GM23338 (cell line): ENCODE results near the gene TCF7L1. TPM values are rescaled to one million over a fixed set of nuclear protein-coding genes. Genes with fewer than 3 reads are reported as not detected.

Source experiments
- ATAC-seq: fragments of 200-7000 bp; cut with Tn5 transposase; 3 replicates; pipeline ENCODE4 v1.9.1; 2020
- DNase-seq: peaks from one replicate; pipeline ENCODE4 v3.0.0-alpha.2; 2015; ENCODE audit warnings: low spot score
- H2AFZ ChIP-seq: fragments of 200-600 bp; sonication (generic); 2 replicates; pipeline ENCODE4 v1.8.0; 2016; ENCODE audit warnings: antibody characterized with exemption, mild to moderate bottlenecking, moderate library complexity
- H3F3A ChIP-seq: fragments of 200-600 bp; sonication (generic); replicated peaks from 2 replicates; pipeline ENCODE4 v1.8.0; 2017; ENCODE audit warnings: antibody characterized with exemption, mixed run types, low read depth
- H3K27ac ChIP-seq: fragments of 200-600 bp; sonication (generic); 2 replicates; pipeline ENCODE4 v1.6.1; 2016; ENCODE audit warnings: low read depth
- H3K27me3 ChIP-seq: fragments of 200-600 bp; sonication (generic); 2 replicates; pipeline ENCODE4 v1.8.0; 2016; ENCODE audit warnings: mild to moderate bottlenecking, mixed run types, moderate library complexity; ENCODE audit not compliant: insufficient read depth
- H3K36me3 ChIP-seq: fragments of 200-600 bp; sonication (generic); 2 replicates; pipeline ENCODE4 v1.8.0; 2016; ENCODE audit warnings: mild to moderate bottlenecking; ENCODE audit not compliant: insufficient read depth
- H3K4me1 ChIP-seq: fragments of 200-600 bp; sonication (generic); 2 replicates; pipeline ENCODE4 v1.8.0; 2016; ENCODE audit warnings: mild to moderate bottlenecking, moderate library complexity; ENCODE audit not compliant: insufficient read depth
- H3K4me2 ChIP-seq: fragments of 200-600 bp; sonication (generic); 2 replicates; pipeline ENCODE4 v1.7.1; 2017; ENCODE audit warnings: mixed run types
- H3K4me3 ChIP-seq: fragments of 200-600 bp; sonication (generic); 2 replicates; pipeline ENCODE4 v1.6.1; 2016; ENCODE audit warnings: mixed run types
- H3K79me2 ChIP-seq: fragments of 200-600 bp; sonication (generic); replicated peaks from 2 replicates; pipeline ENCODE4 v1.8.0; 2017; ENCODE audit warnings: mild to moderate bottlenecking; ENCODE audit not compliant: insufficient read depth
- H3K9me2 ChIP-seq: fragments of 200-600 bp; sonication (generic); 2 replicates; pipeline ENCODE4 v1.8.0; 2017; ENCODE audit not compliant: insufficient read depth
- H4K20me1 ChIP-seq: fragments of 200-600 bp; sonication (generic); replicated peaks from 2 replicates; pipeline ENCODE4 v1.8.0; 2017; ENCODE audit warnings: mild to moderate bottlenecking; ENCODE audit not compliant: insufficient read depth
- H3K27ac Mint-ChIP-seq: 2 replicates; pipeline ENCODE4 v1.8.0; 2020; ENCODE audit warnings: inconsistent platforms, mild to moderate bottlenecking, moderate library complexity, mixed read lengths
- H3K27me3 Mint-ChIP-seq: 3 replicates; pipeline ENCODE4 v1.8.0; 2022; ENCODE audit warnings: low read depth, mild to moderate bottlenecking, moderate library complexity, mixed read lengths, inconsistent platforms; ENCODE audit not compliant: insufficient read depth, poor library complexity
- H3K36me3 Mint-ChIP-seq: 3 replicates; pipeline ENCODE4 v1.8.0; 2021; ENCODE audit warnings: low read depth, mild to moderate bottlenecking, inconsistent platforms, moderate library complexity, mixed read lengths
- H3K4me1 Mint-ChIP-seq: 3 replicates; pipeline ENCODE4 v1.8.0; 2020; ENCODE audit warnings: mild to moderate bottlenecking, inconsistent platforms, mixed read lengths
- H3K4me3 Mint-ChIP-seq: 3 replicates; pipeline ENCODE4 v1.8.0; 2021; ENCODE audit warnings: moderate library complexity, mild to moderate bottlenecking, inconsistent platforms, mixed read lengths
- H3K9me3 Mint-ChIP-seq: 3 replicates; pipeline ENCODE4 v1.8.0; 2020; ENCODE audit warnings: moderate library complexity, mild to moderate bottlenecking, inconsistent platforms, mixed read lengths
- CREB1 ChIP-seq: fragments of 250-450 bp; sonication (Bioruptor Pico); IDR thresholded peaks from 2 replicates; pipeline ENCODE4 v1.5.0; 2020; ENCODE audit warnings: low read depth, mild to moderate bottlenecking, moderate library complexity
- EZH2 ChIP-seq: fragments of 200-600 bp; sonication (generic); IDR thresholded peaks from one replicate; pipeline ENCODE4 v1.8.0; 2017; ENCODE audit warnings: antibody characterized with exemption, mild to moderate bottlenecking, low read depth; ENCODE audit not compliant: unreplicated experiment
- EZH2phosphoT487 ChIP-seq: fragments of 200-600 bp; sonication (generic); IDR thresholded peaks from one replicate; pipeline ENCODE4 v1.8.1; 2018; ENCODE audit warnings: antibody characterized with exemption; ENCODE audit not compliant: unreplicated experiment
- JUNB ChIP-seq: IDR thresholded peaks from one replicate; pipeline ENCODE4 v1.6.1; 2016; ENCODE audit warnings: antibody characterized with exemption; ENCODE audit not compliant: unreplicated experiment
- NANOG ChIP-seq: IDR thresholded peaks from 2 replicates; pipeline ENCODE4 v1.6.1; 2016; ENCODE audit warnings: antibody characterized with exemption, borderline replicate concordance
- POLR2AphosphoS5 ChIP-seq: IDR thresholded peaks from 2 replicates; pipeline ENCODE4 v1.6.1; 2016; ENCODE audit warnings: antibody characterized with exemption, low read depth
- STAT1 ChIP-seq: IDR thresholded peaks from one replicate; pipeline ENCODE4 v1.6.1; 2016; ENCODE audit warnings: antibody characterized with exemption; ENCODE audit not compliant: unreplicated experiment
- ZNF114 ChIP-seq: fragments of 250-450 bp; sonication (Bioruptor Pico); IDR thresholded peaks from 2 replicates; pipeline ENCODE4 v1.5.0; 2020; ENCODE audit warnings: mild to moderate bottlenecking, moderate library complexity
- ZNF331 ChIP-seq: fragments of 250-450 bp; sonication (Bioruptor Pico); IDR thresholded peaks from 2 replicates; pipeline ENCODE4 v1.5.0; 2020; ENCODE audit warnings: low read depth, mild to moderate bottlenecking, moderate library complexity
- polyA plus RNA-seq: library from polyadenylated mRNA; unstranded; fragments of >200 nt; fragmentation: Nextera tagmentation; extraction: Ambion mirVana; gene quantifications from 2 replicates; pipeline ENCODE4 v1.2.1, GENCODE V29; 2016
- total RNA-seq: library from RNA; depleted of rRNA; stranded (reverse); fragments of >200 nt; shearing (Covaris generic); gene quantifications from 2 replicates; pipeline ENCODE4 v1.2.3, GENCODE V29; 2014
- TF ChIP-seq, protein P1 (sequence below): fragments of 250-450 bp; sonication (Bioruptor Pico); IDR thresholded peaks from 2 replicates; pipeline ENCODE4 v1.5.0; 2020; ENCODE audit warnings: mild to moderate bottlenecking, moderate library complexity
- TF ChIP-seq, protein P2 (sequence below), 2 experiments: fragments of 200-600 bp in 1 of 2; sonication (generic) in 1 of 2; conservative IDR thresholded peaks; 2 replicates each; pipeline versions ENCODE4 v1.5.1 to v1.6.1; 2016 to 2017; ENCODE audit warnings: antibody characterized with exemption in 2 of 2, low read depth in 2 of 2, mild to moderate bottlenecking in 2 of 2, moderate library complexity in 1 of 2
- TF ChIP-seq, protein P3 (sequence below): IDR thresholded peaks from 2 replicates; pipeline ENCODE4 v1.6.1; 2016; ENCODE audit warnings: antibody characterized with exemption
- TF ChIP-seq, protein P4 (sequence below): IDR thresholded peaks from one replicate; pipeline ENCODE4 v1.6.1; 2018; ENCODE audit warnings: antibody characterized with exemption; ENCODE audit not compliant: unreplicated experiment

Gene TCF7L1
- total and polyA plus RNA-seq, 2 experiments from 2014 or later = 47.3 to 101 TPM

DNA sequence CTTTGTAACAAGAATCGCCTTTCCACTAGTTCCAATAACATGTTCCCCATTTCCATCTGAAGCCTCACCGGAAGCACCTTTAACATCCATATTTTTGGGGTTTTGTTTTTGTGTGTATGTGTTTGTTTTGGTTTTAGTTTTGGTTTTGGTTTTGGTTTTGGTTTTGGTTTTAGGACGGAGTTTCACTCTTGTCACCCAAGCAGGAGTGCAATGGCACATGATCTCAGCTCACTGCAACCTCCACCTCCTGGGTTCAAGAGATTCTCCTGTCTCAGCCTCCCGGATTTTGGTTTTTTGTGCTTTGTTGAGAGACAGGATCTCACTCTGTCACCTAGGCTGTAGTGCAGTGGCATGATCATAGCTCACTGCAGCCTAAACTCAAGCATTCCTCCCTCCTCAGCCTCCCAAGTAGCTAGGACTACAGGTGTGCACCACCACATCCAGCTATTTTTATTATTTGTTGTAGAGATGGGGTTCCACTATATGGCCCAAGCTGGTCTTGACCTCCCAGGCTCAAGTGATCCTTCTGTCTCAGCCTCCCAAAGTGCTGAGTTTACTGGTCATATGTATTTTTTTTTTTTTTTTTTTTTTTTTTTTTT lies 158.3 kb downstream of the TCF7L1 start:
- no peak overlapping the region for H2AFZ ChIP-seq
- H3K36me3 ChIP-seq = peaks cover 11% of the 10 kb centered on the region; the same call in 1 of the 2 replicates
- H3K4me1 Mint-ChIP-seq = peaks cover 46% of the 10 kb centered on the region
- peaks cover 48% of the 10 kb centered on the region for H3K4me1 ChIP-seq
- H3F3A ChIP-seq = peaks cover 26% of the 10 kb centered on the region
- no peaks in the 10 kb centered on the region for H3K27me3 ChIP-seq
- H3K4me3 Mint-ChIP-seq = no peak overlapping the region
- H4K20me1 ChIP-seq = peaks cover 10% of the 10 kb centered on the region
- H3K9me2 ChIP-seq = no peaks in the 10 kb centered on the region
- no peaks in the 10 kb centered on the region; the same call in 2 of the 3 replicates for H3K9me3 Mint-ChIP-seq
- no peak overlapping the region for H3K4me3 ChIP-seq
- TF ChIP-seq POLR2AphosphoS5 = no peak
- no peak for TF ChIP-seq STAT1
- no peak for TF ChIP-seq JUNB
- no peak for TF ChIP-seq CREB1 (CRISPR knock-in tag)
- no peak for TF ChIP-seq EZH2phosphoT487
- no peak for TF ChIP-seq EZH2
- TF ChIP-seq NANOG = no peak
- TF ChIP-seq ZNF331 (CRISPR knock-in tag) = no peak
- TF ChIP-seq, protein P1, sequence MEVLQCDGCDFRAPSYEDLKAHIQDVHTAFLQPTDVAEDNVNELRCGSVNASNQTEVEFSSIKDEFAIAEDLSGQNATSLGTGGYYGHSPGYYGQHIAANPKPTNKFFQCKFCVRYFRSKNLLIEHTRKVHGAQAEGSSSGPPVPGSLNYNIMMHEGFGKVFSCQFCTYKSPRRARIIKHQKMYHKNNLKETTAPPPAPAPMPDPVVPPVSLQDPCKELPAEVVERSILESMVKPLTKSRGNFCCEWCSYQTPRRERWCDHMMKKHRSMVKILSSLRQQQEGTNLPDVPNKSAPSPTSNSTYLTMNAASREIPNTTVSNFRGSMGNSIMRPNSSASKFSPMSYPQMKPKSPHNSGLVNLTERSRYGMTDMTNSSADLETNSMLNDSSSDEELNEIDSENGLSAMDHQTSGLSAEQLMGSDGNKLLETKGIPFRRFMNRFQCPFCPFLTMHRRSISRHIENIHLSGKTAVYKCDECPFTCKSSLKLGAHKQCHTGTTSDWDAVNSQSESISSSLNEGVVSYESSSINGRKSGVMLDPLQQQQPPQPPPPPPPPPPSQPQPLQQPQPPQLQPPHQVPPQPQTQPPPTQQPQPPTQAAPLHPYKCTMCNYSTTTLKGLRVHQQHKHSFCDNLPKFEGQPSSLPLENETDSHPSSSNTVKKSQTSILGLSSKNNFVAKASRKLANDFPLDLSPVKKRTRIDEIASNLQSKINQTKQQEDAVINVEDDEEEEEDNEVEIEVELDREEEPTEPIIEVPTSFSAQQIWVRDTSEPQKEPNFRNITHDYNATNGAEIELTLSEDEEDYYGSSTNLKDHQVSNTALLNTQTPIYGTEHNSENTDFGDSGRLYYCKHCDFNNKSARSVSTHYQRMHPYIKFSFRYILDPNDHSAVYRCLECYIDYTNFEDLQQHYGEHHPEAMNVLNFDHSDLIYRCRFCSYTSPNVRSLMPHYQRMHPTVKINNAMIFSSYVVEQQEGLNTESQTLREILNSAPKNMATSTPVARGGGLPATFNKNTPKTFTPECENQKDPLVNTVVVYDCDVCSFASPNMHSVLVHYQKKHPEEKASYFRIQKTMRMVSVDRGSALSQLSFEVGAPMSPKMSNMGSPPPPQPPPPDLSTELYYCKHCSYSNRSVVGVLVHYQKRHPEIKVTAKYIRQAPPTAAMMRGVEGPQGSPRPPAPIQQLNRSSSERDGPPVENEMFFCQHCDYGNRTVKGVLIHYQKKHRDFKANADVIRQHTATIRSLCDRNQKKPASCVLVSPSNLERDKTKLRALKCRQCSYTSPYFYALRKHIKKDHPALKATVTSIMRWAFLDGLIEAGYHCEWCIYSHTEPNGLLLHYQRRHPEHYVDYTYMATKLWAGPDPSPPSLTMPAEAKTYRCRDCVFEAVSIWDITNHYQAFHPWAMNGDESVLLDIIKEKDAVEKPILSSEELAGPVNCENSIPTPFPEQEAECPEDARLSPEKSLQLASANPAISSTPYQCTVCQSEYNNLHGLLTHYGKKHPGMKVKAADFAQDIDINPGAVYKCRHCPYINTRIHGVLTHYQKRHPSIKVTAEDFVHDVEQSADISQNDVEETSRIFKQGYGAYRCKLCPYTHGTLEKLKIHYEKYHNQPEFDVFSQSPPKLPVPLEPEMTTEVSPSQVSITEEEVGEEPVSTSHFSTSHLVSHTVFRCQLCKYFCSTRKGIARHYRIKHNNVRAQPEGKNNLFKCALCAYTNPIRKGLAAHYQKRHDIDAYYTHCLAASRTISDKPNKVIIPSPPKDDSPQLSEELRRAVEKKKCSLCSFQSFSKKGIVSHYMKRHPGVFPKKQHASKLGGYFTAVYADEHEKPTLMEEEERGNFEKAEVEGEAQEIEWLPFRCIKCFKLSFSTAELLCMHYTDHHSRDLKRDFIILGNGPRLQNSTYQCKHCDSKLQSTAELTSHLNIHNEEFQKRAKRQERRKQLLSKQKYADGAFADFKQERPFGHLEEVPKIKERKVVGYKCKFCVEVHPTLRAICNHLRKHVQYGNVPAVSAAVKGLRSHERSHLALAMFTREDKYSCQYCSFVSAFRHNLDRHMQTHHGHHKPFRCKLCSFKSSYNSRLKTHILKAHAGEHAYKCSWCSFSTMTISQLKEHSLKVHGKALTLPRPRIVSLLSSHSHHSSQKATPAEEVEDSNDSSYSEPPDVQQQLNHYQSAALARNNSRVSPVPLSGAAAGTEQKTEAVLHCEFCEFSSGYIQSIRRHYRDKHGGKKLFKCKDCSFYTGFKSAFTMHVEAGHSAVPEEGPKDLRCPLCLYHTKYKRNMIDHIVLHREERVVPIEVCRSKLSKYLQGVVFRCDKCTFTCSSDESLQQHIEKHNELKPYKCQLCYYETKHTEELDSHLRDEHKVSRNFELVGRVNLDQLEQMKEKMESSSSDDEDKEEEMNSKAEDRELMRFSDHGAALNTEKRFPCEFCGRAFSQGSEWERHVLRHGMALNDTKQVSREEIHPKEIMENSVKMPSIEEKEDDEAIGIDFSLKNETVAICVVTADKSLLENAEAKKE (CRISPR knock-in tag) = no peak
- TF ChIP-seq, protein P2, sequence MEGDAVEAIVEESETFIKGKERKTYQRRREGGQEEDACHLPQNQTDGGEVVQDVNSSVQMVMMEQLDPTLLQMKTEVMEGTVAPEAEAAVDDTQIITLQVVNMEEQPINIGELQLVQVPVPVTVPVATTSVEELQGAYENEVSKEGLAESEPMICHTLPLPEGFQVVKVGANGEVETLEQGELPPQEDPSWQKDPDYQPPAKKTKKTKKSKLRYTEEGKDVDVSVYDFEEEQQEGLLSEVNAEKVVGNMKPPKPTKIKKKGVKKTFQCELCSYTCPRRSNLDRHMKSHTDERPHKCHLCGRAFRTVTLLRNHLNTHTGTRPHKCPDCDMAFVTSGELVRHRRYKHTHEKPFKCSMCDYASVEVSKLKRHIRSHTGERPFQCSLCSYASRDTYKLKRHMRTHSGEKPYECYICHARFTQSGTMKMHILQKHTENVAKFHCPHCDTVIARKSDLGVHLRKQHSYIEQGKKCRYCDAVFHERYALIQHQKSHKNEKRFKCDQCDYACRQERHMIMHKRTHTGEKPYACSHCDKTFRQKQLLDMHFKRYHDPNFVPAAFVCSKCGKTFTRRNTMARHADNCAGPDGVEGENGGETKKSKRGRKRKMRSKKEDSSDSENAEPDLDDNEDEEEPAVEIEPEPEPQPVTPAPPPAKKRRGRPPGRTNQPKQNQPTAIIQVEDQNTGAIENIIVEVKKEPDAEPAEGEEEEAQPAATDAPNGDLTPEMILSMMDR (conservative IDR thresholded peaks at IDR 0.05; ENCODE audit: low read depth in 2 of 2) = no peak
- TF ChIP-seq ZNF114 (CRISPR knock-in tag) = no peak
- TF ChIP-seq, protein P3, sequence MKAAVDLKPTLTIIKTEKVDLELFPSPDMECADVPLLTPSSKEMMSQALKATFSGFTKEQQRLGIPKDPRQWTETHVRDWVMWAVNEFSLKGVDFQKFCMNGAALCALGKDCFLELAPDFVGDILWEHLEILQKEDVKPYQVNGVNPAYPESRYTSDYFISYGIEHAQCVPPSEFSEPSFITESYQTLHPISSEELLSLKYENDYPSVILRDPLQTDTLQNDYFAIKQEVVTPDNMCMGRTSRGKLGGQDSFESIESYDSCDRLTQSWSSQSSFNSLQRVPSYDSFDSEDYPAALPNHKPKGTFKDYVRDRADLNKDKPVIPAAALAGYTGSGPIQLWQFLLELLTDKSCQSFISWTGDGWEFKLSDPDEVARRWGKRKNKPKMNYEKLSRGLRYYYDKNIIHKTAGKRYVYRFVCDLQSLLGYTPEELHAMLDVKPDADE = no peak
- TF ChIP-seq, protein P4, sequence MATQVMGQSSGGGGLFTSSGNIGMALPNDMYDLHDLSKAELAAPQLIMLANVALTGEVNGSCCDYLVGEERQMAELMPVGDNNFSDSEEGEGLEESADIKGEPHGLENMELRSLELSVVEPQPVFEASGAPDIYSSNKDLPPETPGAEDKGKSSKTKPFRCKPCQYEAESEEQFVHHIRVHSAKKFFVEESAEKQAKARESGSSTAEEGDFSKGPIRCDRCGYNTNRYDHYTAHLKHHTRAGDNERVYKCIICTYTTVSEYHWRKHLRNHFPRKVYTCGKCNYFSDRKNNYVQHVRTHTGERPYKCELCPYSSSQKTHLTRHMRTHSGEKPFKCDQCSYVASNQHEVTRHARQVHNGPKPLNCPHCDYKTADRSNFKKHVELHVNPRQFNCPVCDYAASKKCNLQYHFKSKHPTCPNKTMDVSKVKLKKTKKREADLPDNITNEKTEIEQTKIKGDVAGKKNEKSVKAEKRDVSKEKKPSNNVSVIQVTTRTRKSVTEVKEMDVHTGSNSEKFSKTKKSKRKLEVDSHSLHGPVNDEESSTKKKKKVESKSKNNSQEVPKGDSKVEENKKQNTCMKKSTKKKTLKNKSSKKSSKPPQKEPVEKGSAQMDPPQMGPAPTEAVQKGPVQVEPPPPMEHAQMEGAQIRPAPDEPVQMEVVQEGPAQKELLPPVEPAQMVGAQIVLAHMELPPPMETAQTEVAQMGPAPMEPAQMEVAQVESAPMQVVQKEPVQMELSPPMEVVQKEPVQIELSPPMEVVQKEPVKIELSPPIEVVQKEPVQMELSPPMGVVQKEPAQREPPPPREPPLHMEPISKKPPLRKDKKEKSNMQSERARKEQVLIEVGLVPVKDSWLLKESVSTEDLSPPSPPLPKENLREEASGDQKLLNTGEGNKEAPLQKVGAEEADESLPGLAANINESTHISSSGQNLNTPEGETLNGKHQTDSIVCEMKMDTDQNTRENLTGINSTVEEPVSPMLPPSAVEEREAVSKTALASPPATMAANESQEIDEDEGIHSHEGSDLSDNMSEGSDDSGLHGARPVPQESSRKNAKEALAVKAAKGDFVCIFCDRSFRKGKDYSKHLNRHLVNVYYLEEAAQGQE = no peak
- DNase-seq (no peak), ATAC-seq (no peak)
- peaks cover 5% of the 10 kb centered on the region for H3K27me3 Mint-ChIP-seq
- H3K36me3 Mint-ChIP-seq = peaks cover 73% of the 10 kb centered on the region
- no peak overlapping the region for H3K27ac Mint-ChIP-seq
- peak overlapping the region; percentile 76; the same call in 1 of the 2 replicates for H3K27ac ChIP-seq
- peaks cover 52% of the 10 kb centered on the region for H3K79me2 ChIP-seq
- H3K4me2 ChIP-seq = no peak overlapping the region
